HEK293T (cell line): Measurements from ENCODE around the gene ASAP2.

ENCODE experiments used
- CTCF ChIA-PET: fragments of 350-600 bp; formaldehyde crosslinking; extraction: SDS; loops from one replicate; lab custom pipeline; 2021; ENCODE audit warnings: antibody characterized with exemption, inconsistent platforms; lab: Yijun Ruan, JAX
- POLR2A ChIA-PET: fragments of 350-600 bp; formaldehyde crosslinking; extraction: SDS; loops from one replicate; lab custom pipeline; 2020; ENCODE audit warnings: antibody characterized with exemption, inconsistent platforms; lab: Yijun Ruan, JAX
- DNase-seq: peaks from one replicate; pipeline ENCODE4 v3.0.0; 2012; ENCODE audit warnings: mixed read lengths; ENCODE audit errors: extremely low spot score
- ARNT ChIP-seq: fragments of 450-650 bp; IDR thresholded peaks from 2 replicates; pipeline ENCODE4 v1.6.1; 2017; ENCODE audit warnings: mild to moderate bottlenecking
- BHLHE40 ChIP-seq: fragments of 450-650 bp; IDR thresholded peaks from 2 replicates; pipeline ENCODE4 v1.6.1; 2016; ENCODE audit warnings: mild to moderate bottlenecking, moderate library complexity, borderline replicate concordance
- CTBP1 ChIP-seq: fragments of 450-650 bp; IDR thresholded peaks from 2 replicates; pipeline ENCODE4 v1.6.1; 2016; ENCODE audit warnings: borderline replicate concordance
- ELF4 ChIP-seq: fragments of 450-650 bp; IDR thresholded peaks from 2 replicates; pipeline ENCODE4 v1.6.1; 2017; ENCODE audit warnings: antibody characterized with exemption
- FOXA1 ChIP-seq: fragments of 450-650 bp; IDR thresholded peaks from 2 replicates; pipeline ENCODE4 v1.6.1; 2016; ENCODE audit warnings: mild to moderate bottlenecking
- FOXK2 ChIP-seq: fragments of 450-650 bp; IDR thresholded peaks from 2 replicates; pipeline ENCODE4 v1.6.1; 2016; ENCODE audit warnings: mild to moderate bottlenecking
- FOXM1 ChIP-seq: fragments of 450-650 bp; IDR thresholded peaks from 2 replicates; pipeline ENCODE4 v1.6.1; 2017; ENCODE audit warnings: mild to moderate bottlenecking, borderline replicate concordance
- HDGF ChIP-seq: fragments of 450-650 bp; IDR thresholded peaks from 2 replicates; pipeline ENCODE4 v1.6.1; 2017; ENCODE audit warnings: antibody characterized with exemption, borderline replicate concordance
- L3MBTL2 ChIP-seq: fragments of 450-650 bp; conservative IDR thresholded peaks from 2 replicates; pipeline ENCODE4 v1.6.1; 2016; ENCODE audit warnings: mild to moderate bottlenecking
- LEF1 ChIP-seq: fragments of 450-650 bp; IDR thresholded peaks from 2 replicates; pipeline ENCODE4 v1.6.1; 2017; ENCODE audit warnings: mild to moderate bottlenecking, borderline replicate concordance
- NFRKB ChIP-seq: fragments of 450-650 bp; IDR thresholded peaks from 2 replicates; pipeline ENCODE4 v1.6.1; 2016; ENCODE audit warnings: mild to moderate bottlenecking, moderate library complexity
- PKNOX1 ChIP-seq: fragments of 450-650 bp; IDR thresholded peaks from 2 replicates; pipeline ENCODE4 v1.6.1; 2016
- SP1 ChIP-seq: fragments of 450-650 bp; IDR thresholded peaks from 2 replicates; pipeline ENCODE4 v1.6.1; 2017
- SUZ12 ChIP-seq: fragments of 450-650 bp; IDR thresholded peaks from 2 replicates; pipeline ENCODE4 v1.6.1; 2016; ENCODE audit warnings: mild to moderate bottlenecking
- TARDBP ChIP-seq: fragments of 450-650 bp; IDR thresholded peaks from 2 replicates; pipeline ENCODE4 v1.6.1; 2016
- ZNF384 ChIP-seq: fragments of 450-650 bp; IDR thresholded peaks from 2 replicates; pipeline ENCODE4 v1.6.1; 2016

ASAP2 gene

GRCh38 chr2:9300829-9301453, 94.3 kb downstream of the ASAP2 start:
- no peak for TF ChIP-seq FOXA1
- DNase-seq, result no peak
- CTCF ChIA-PET, result interaction anchor here (0.7 kb wide), 1 partner anchor 40 kb away, joined by 3 read pairs; no protein-coding TSS in a partner anchor
- POLR2A ChIA-PET, result no interaction called here

DNA sequence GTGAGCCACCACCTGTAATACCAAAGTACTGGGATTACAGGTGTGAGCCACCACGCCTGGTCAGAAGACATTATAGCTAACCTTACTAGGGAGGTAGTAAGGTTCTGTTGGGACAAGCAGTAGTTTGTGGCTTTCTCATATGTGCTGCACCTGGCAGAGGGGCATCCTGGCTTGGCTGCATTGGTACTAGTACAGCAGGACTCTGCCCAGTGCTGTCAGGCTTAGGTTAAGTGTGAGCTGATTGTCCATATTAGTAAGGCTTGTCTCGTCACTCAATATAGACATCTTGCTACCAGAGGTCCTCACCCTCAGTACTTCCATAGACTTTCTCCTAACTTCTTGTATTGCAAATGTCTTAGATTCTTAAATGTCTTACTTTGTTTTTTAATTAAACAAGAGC, 96.1 kb downstream of the ASAP2 start:
- ChIA-PET CTCF (no interaction called here), POLR2A (no interaction called here)
- DNase-seq, result no peak
- TF ChIP-seq TARDBP (no peak), SP1 (no peak), SUZ12 (no peak), FOXA1 (no peak)

DNA sequence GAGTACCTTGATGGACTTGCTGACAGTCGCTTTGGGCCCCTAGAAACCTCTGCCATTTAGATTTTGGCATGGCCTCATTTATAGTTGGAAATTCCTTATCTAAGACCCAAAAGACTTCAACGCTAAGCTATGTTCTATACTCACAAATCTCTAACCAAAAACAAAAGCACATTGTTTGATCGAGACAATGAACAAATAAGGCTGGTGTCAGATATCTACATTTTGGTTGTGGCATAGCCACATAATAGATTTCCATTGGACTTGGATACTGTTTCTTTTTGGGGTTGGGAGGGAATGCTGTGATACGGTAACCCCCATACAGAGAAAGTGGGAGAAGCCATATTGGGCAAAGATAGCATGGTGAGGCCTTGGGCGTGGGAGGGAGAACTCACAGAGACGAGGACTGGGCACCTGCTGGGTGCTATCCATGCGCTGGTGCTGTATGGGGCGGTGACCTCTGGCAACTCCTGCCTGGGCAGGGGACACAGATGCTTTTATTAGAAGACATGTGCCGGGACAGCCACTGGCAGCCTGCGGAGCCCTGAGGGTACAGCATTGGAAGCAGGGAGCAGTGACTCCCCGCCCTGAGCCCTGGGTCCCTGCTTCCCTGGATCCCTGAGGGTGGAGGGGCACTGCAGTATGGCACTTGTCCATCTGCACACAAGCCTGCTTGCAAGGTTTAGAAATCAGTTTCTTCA, 97.1 kb downstream of the ASAP2 start:
- TF ChIP-seq TARDBP (no peak), LEF1 (no peak), CTBP1 (no peak), SP1 (no peak), FOXM1 (no peak), FOXA1 (no peak), SUZ12 (no peak), PKNOX1 (no peak), L3MBTL2 (no peak), ZNF384 (no peak), BHLHE40 (no peak), NFRKB (no peak), FOXK2 (no peak), ARNT (no peak), ELF4 (no peak), HDGF (no peak)

DNA sequence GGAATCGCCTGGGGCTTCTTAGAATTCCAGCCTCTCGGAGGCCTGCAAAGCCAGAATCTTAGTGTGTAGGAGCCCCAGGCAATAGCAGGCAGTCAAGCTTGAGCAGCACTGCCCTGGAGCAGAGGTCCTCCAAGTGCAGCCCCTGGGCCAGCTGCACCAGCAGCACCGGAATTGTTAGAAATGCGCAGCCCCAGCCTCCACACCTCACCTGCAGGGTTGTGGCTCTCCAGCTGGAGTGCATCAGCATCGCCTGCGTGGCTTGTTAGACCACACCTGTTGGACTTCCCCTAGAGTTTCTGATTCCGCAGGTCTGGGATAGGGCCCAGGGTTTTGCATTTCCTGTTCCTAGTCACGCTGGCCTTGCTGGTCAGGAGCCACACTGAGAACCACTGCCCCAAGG, 100.3 kb downstream of the ASAP2 start:
- POLR2A ChIA-PET, result no interaction called here
- DNase-seq, result no peak
- TF ChIP-seq SP1 (no peak), ELF4 (no peak), ARNT (no peak), PKNOX1 (no peak), CTBP1 (no peak), SUZ12 (no peak), L3MBTL2 (no peak), NFRKB (no peak), FOXM1 (no peak), FOXA1 (no peak), ZNF384 (no peak), LEF1 (no peak)
- CTCF ChIA-PET, result no interaction called here

More for the DNA sequence above, 97.1 kb downstream of the ASAP2 start:
- no peak for DNase-seq
- ChIA-PET CTCF (no interaction called here), POLR2A (no interaction called here)

DNA sequence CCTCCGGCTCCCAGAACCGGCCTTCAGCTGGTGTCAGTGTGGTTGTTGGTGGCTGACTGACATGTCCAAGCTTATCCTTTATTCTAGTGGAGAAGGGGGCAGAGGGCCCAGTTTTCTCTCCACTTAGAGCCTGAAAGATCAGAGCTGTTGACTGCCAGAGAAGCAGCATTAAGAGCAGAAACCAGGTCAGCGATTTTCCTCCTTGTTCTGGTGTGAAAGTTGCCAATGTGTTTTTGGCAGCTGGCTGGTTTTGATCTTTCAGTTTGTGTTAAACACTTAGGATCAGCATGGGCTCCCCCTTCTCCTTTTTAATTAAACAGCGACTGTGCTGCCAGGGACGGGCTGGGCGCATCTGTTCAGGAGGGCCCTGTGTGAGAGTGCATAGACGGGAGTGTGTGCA, 100.9 kb downstream of the ASAP2 start:
- POLR2A ChIA-PET, result no interaction called here
- CTCF ChIA-PET, result no interaction called here
- DNase-seq, result no peak
- TF ChIP-seq FOXK2 (no peak), ARNT (no peak), L3MBTL2 (no peak), TARDBP (no peak), LEF1 (no peak), FOXM1 (no peak), ELF4 (no peak), SUZ12 (no peak), FOXA1 (no peak), NFRKB (no peak), CTBP1 (no peak), BHLHE40 (no peak), HDGF (no peak)

GRCh38 chr2:9308186-9308955, 101.8 kb downstream of the ASAP2 start:
- ChIA-PET CTCF (no interaction called here), POLR2A (no interaction called here)
- DNase-seq, result no peak
- no peak for TF ChIP-seq BHLHE40
- TF ChIP-seq PKNOX1, result no peak
- TF ChIP-seq FOXM1, result no peak
- no peak for TF ChIP-seq FOXK2
- TF ChIP-seq HDGF, result no peak
- TF ChIP-seq FOXA1, result no peak
- no peak for TF ChIP-seq TARDBP
- TF ChIP-seq LEF1, result no peak
- TF ChIP-seq ARNT, result no peak
- no peak for TF ChIP-seq NFRKB
- no peak for TF ChIP-seq L3MBTL2
- no peak for TF ChIP-seq ELF4
- no peak for TF ChIP-seq SP1
- no peak for TF ChIP-seq CTBP1
- no peak for TF ChIP-seq ZNF384
- TF ChIP-seq SUZ12, result no peak
